GM21515 (cell line): ENCODE data around the gene CENPN.

ENCODE experiments used
- ATAC-seq: cut with Tn5 transposase; IDR thresholded peaks from one replicate; pipeline ENCODE4 v1.9.1; 2021; ENCODE audit not compliant: unreplicated experiment

The CENPN gene, protein sequence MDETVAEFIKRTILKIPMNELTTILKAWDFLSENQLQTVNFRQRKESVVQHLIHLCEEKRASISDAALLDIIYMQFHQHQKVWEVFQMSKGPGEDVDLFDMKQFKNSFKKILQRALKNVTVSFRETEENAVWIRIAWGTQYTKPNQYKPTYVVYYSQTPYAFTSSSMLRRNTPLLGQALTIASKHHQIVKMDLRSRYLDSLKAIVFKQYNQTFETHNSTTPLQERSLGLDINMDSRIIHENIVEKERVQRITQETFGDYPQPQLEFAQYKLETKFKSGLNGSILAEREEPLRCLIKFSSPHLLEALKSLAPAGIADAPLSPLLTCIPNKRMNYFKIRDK

DNA sequence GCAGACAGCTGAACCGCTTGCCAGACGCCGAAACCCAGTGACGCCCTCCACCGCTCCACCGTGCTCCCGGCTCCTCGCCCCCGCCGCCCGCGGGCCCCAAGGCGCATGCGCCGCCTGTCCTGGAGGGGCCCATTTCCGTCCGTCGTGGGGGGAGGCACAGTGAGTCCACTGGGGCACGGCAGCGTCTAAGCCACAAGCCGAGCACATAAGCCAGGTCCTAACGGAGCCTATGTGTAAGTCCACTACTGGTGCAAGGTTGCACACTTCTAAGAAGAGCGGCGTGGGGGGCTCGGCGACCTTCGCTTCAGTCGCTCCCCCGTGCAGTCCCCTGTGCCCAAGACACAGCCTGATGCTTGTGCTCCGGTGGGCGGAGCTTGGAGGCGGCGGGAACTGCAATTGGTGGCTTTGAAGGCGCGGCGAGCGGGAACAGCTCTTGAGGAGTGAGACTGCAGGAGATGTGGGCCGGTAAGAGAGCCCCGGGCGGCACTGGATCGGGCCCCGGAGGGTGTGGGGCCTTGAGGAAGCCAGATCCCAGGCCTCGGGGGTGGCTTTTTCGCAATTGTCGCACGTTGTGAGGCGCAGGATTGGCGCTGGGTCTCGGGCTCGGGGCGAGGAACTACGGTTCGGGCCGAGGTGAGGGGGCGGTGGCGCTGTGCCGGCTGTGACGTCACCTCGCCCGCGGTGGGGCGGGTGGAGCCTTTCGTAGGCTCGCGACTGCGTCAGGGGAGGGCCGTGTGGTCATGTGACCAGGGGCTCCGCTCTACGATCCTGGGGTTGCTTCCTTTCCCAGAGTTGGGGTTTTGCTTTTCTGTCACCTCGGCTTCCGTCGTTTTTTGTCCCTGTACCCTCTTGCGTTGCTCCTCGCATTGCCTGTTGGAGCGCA, at the start of gene CENPN, which contains the start of gene CMC2:
Gene CENPN (plus strand): TSS at position 402 of the 883 bp plus-strand sequence. CDS start 4,726 bp downstream, outside the sequence.
Gene CMC2 (minus strand): TSS at position 73 of the 883 bp plus-strand sequence. CDS start 9,491 bp downstream, outside the sequence.
- peak; percentile 83 for ATAC-seq

GRCh38 chr16:80958284-80958683, 48.7 kb upstream of the CENPN start:
- no peak for ATAC-seq

GRCh38 chr16:80962879-80963278, 44.1 kb upstream of the CENPN start:
- ATAC-seq, result no peak

GRCh38 chr16:80964351-80964750, 42.7 kb upstream of the CENPN start:
- ATAC-seq, result no peak

DNA sequence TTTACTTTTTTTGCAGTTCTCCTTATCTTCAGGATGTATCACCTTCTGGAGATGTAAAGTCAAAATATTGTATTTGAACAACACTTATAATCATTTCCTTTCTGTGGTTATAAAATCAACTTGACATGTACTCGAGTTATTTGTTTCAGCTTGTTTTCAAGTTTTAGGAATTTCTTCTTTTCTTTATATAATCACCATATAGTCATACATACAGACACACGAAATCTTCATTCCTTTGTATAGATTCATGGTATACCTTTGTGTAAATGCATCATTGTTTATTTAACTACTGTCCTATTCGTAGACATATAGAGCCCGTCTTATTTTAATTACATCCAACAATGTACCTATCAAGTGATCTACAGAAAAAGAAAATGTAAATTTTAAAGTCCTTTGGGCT, 40.4 kb upstream of the CENPN start:
- no peak for ATAC-seq

DNA sequence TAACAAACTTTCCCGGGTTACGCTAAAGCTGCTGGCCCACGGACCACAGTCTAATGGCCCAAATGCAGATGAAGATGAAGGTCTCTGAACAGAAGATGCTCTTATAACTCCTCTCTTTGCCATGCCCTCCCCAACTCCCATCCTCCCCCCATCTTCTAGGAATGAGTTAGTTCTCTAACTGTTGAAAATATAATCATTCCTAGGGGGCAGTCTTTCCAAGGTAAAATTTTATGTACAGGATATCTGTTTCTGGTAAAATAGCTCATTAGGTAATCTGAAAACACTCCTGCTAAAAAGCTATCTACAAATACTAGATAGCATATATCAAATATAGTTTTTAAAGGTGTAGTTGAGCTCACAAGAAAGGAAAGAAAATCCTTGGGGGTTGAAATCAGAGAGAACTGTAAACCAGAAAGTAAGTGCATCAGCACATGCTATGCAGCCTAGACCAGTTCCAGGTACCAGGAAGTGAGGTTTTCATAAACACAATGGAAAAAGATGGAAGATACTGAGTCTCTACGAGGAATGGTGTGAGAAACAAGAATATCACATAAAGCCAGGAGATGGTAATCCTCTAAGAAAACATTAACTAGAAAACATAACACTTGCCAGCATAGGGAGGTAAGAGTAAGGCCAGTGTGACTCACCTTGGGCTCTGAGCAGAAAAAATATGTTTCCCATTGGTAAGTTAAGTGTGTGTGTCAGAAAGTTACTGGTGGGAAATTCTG, 38.5 kb upstream of the CENPN start:
- ATAC-seq, result no peak

- ATAC-seq, result no peak
Measured at GRCh38 chr16:80969114-80969484, 37.9 kb upstream of the CENPN start.

DNA sequence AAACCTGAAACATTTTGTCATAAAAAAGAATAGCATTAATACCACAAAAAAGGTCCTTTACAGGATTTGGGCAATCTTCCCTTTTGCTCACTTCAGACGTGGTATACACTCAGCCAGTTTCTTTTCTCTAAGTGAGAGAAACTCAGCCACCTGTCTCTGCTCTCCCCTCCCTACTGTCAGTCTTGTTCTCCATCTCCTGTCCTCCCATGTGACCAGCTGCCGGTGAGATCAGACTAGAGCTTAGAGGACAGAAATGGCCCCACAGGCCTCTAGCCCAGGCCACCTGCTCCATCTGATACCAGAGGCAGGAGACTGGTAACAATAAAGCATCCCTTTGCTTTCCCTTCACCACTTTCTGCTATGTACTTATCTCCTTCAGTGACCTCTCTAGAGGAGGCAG, 35.2 kb upstream of the CENPN start:
- peak; percentile 77 for ATAC-seq

DNA sequence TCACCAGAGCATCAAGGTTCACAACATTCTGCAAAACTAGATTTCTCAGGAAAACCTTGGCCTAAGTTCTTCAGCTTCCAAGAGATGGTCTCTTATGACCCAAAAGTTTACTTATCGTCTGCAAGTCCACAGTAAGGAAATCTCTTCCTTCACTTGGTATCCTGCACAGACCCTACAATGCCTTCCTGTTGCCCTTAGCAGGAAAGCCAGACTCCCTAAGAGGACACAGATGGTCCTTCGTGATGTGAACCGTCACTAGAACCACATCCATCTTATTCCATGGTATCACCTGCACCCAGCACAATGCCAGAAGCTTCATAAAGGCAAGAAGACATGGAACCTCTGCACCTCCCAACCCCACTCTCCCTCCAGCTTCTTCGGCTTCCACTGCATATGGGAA, 34.4 kb upstream of the CENPN start:
- ATAC-seq, result no peak

- no peak for ATAC-seq
Measured at GRCh38 chr16:80973991-80974390, 33.0 kb upstream of the CENPN start.

DNA sequence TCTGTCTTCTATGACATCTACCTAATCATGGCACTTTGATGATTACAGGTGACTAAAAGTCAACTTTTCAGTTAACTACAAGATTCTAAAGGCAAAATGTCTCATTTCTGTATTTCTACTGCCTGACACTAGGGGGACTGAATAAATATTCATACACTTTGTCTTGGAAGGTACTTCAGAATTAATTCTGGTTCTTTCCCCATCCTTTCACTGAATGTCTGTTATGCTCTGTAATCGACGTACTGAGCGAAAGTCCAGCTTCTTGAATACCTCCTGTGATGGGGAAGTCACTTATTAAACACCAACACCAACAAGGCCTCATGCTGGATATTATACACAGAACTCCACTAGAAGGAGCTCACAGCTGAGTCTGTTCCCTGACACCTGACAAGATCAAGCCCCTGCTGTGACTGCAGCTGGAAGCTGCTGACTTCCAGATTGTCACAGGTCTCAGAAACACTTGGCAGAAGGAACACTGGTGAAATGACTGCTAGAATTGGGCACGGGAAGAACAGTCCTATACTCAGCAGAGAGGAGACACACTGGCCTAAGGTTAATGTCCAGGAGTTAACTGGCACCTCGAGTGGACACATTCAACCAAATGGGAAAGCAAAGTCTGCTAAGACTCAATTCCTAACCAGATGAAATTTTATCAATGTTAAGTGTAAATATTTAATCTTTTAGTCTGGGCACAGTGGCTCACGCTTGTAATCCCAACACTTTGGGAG, 32.2 kb upstream of the CENPN start:
- no peak for ATAC-seq

GRCh38 chr16:80976946-80977345, 30.1 kb upstream of the CENPN start:
- no peak for ATAC-seq

- ATAC-seq, result no peak
Measured at GRCh38 chr16:80981103-80981502, 25.9 kb upstream of the CENPN start.

GRCh38 chr16:80982646-80983045, 24.4 kb upstream of the CENPN start:
- ATAC-seq, result no peak

GRCh38 chr16:80984124-80984892, 22.7 kb upstream of the CENPN start:
- no peak for ATAC-seq

DNA sequence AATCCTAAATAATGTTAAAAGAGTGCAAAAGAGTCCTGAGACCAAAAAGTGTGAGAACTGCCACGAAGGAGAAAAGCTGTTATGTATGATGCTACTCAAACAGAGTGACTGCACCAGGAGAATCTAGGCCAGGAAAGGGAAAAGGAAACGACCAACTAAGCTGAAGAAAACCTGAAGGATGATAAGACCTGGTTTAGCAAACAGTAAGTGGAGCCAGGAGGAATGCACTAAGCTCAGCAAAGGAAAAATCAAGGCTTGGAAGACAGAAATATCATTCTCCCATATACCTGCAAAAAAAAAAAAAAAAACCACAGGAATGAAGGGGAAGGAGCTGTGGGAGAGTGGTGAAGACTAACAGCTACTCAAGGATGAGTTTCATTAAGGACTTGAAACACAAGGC, 21.4 kb upstream of the CENPN start:
- no peak for ATAC-seq

DNA sequence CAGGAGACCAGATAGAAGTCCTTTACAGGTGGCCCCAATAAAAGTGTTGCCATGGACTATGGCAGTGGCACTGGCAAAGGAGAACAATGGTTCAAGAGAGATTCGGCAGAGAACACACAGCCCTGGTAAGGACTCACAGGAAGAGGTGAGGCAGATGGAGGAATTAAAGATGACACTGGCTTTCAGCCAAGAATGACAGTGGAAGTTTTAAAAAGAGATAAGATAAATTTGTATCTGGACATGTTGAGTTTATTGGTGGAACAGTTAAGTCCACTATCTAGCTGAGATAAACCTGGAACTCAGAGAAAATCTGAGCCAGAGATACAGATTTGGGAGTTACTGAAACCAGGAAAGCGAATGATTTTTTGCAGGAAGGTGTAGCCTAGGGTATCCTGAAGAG, 20.5 kb upstream of the CENPN start:
- ATAC-seq, result no peak

- no peak for ATAC-seq
Measured at GRCh38 chr16:80988756-80989155, 18.3 kb upstream of the CENPN start.

- no peak for ATAC-seq
Measured at GRCh38 chr16:80989801-80990200, 17.2 kb upstream of the CENPN start.

DNA sequence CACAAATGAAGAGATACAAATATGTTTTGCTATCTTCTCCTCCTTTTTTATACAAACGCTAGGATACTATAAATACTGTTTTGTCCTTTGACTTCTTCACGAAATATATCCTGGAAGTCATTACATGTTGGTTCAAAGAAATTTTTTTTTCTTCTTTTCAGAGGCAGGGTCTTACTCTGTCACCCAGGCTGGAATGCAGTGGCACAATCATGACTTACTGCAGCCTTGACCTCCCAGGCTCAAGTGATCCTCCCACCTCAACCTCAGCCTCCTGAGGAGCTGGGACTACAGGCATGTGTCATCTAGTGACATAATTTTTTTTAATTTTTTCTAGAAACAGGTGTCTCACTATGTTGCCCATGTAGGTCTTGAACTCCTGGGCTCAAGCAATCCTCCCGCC, 16.4 kb upstream of the CENPN start:
- no peak for ATAC-seq
